GM21619 (cell line): Measurements from ENCODE around the gene OXLD1.

Experiments used
- ATAC-seq: cut with Tn5 transposase; IDR thresholded peaks from one replicate; pipeline ENCODE4 v1.9.1; 2021; ENCODE audit not compliant: unreplicated experiment

Gene OXLD1

GRCh38 chr17:81655378-81656117 is 10.9 kb downstream of the OXLD1 start:
- ATAC-seq: no peak

DNA sequence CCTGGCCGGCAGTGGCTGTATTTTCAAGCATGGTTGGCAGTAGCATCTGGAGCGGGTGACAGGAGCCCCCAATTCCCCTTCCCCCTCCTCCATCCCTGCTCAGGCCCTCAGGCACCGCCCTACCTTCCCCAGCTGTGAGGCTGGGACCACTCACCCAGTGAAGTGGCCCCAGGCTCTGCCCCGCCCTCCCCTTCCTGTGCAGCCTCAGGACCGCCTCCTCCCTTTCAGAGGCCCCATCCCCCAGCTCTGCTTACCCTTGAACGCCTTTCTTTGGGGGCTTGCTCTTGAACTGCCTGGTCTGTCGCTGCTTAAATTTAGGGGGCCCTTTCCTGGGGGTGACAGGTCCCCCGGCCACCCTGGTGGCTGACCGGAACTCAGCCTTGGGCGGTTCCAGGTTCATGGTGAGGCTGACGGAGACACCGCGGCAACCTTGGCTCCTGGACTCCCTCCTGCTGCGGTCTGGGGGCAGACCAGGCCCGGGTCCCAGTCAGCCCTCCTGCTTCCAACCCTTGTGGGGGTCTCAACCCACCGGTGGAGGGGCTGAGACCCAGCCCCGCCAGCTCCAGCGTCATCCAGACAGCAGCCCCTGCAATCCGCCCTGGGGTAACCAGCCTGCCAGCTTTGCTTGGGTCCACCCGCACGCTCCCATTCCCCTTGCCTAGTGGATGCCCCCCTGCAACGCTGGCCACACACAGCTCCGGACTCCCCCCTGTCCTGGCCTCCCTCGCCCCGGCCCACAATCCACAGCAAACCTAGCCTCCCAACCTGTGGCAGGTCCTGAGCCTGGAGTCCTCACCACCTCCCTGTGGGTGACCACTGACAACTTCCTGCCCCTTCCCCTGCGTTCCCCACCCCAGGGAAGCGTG is 13.3 kb downstream of the OXLD1 start:
- no peak for ATAC-seq

DNA sequence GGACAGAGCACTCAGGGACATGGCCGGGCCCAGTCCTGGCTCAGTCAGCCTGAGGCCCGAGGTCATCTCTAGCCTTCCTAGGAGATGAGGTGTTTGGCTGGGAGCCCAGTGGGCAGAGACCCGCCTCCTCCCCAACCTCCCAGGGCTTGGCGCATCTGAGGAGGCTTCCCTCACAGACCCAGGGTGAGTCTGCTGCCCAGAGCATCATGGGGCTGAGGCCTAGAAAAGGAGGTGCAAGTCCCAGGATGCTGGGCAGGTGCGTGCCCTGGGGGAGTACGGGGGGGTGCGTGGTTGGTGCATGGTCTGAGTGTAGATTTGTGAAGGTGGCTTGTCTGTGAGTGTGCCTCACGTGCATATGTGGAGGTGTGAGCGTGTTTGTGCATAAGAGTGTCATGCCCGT is 14.7 kb downstream of the OXLD1 start:
- ATAC-seq: no peak

DNA sequence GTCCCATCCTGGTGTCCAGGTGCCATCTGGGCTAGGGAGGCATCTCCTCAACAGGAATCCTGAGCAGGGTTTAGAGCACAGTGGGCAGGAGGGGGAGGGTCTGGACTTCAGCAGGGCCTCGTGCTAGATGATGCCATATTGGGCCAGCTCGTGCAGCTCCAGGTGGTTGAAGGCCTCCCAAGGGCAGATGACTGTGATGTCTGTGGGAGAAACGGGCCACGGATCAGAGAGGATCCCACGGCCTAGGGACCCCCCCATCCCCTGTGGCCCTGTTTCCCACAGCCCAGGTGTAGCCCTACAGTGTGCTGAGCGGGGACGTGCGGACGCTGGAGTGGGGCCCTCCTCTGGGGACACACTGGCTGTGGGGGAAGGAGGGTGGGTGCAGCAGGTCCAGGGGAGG is 15.5 kb downstream of the OXLD1 start:
- ATAC-seq: no peak

DNA sequence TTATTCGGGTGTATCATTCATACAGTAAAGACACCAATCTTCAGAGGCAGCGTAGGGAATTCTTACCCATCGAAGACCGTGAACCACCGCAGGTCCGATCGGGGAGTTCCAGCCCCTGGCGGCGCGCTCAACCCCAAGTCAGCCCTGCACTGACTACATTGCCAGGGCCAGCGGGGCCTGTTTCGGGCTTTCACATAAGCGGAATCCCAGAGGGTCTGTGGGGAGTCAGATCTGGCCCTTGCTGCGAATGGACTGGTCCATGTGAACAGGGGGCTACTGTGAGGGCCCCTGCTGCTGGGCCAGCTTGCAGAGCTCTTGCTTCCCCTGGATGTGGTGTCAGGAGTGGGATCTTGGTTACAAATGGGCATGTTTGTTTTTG is 17.7 kb downstream of the OXLD1 start:
- no peak for ATAC-seq

- ATAC-seq: no peak
Observed at GRCh38 chr17:81648013-81648706, 18.2 kb downstream of the OXLD1 start.

- no peak for ATAC-seq
Observed at GRCh38 chr17:81647640-81648012, 18.8 kb downstream of the OXLD1 start.

- no peak for ATAC-seq
Observed at GRCh38 chr17:81646869-81647600, 19.4 kb downstream of the OXLD1 start.

- ATAC-seq: no peak
Observed at GRCh38 chr17:81644976-81645952, 21.1 kb downstream of the OXLD1 start.

DNA sequence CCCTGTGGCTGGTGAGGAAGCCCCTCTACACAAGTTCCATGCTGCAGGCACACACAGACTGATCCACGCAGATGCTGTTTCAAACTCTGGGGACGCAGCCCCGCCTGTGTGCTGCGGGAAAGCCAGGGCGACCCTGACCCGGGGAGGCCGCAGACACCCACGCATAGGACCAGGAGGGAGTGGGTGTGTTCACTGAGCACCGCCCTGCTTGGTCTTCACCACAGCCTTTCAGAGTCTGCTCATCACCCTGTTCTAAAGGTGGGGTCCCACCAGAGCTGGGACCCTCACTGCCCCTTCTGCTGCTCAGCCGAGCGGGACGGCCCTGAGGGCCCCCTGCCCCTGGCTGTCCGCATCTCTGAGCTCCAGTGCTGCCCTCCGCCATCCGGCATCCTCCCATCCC is 21.9 kb downstream of the OXLD1 start:
- no peak for ATAC-seq

- ATAC-seq: no peak
Observed at GRCh38 chr17:81641825-81642489, 24.4 kb downstream of the OXLD1 start.

DNA sequence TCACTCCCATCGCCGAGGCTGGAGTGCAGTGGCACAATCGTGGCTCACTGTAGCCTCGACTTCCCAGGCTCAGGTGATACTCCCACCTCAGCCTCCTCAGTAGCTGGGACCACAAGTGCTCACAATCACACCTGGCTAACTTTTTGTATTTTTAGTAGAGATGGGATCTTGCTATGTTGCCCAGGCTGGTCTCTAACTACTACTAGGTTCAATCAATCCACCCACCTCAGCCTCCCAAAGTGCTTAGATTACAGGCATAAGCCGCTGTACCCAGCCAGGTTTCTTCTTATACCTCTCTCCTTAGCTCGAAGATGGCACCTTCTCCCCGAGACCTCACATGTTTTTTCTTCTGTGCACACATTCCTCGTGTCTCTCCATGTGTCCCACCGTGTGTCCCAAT is 26.4 kb downstream of the OXLD1 start:
- ATAC-seq: no peak

DNA sequence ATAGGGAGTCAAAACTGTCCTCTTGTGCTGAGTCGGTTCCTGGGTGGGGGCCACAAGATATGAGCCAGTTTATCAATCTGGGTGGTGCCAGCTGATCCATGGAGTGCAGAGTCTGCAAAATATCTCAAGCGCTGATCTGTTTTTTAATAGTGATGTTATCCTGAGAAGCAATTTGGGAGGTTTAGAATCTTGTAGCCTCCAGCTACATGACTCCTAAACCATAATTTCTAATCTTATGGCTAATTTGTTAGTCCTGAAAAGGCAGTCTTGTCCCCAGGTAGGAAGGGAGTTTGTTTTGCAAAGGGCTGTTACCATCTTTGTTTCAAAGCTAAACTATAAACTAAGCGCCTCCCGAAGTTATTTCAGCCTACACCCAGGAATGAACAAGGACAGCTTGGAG is 27.7 kb downstream of the OXLD1 start:
- no peak for ATAC-seq

DNA sequence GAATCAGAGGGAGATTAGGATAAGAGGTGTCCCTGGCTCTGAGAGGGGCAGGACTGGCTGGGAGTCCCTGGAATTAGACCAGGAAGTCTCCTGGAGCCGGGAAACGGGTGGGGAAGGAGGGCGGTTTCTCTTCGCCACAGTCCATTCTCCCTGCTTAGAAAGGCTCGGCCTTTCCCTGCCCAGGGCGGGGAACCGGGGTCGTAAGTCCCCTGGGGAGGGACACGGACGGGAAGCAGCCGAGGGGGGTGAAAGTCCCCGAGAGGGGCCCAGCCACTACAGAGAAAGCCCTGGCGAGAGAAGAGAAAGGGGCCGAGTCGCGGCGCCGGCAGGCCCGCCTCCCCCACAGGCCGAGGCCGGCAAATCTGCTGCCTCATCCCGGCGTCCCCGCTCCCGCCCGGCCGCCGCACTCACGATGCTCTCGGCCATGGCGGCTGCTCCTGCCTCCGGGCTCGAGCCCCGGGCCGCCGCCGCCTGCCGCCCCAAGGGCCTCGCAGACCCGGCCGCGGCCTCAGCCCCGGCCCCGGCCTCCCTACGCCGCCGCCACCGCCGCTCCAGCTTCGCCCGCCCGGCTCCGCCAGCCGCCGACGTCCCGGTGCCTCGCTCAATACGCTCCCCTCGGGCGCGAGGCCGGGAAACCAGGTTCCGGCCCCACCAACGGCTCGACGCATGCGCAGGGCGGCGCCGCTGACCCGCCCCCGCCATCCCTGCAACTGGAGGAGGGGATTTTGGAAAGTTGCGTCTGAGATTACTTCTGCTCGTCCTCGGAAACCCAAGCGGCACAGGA is 29.7 kb downstream of the OXLD1 start, which contains the start of the genes NPLOC4 and TSPAN10:
TSS of gene NPLOC4 (minus strand) at position 608 of the 784 bp plus-strand sequence. CDS start at position 426, 182 bp downstream.
TSS of gene TSPAN10 (plus strand) at position 692 of the 784 bp plus-strand sequence. CDS start 5,217 bp downstream, outside the sequence.
- peak; percentile 80 for ATAC-seq

- peak; percentile 14 for ATAC-seq
Observed at GRCh38 chr17:81635973-81636504, 30.4 kb downstream of the OXLD1 start.

- ATAC-seq: no peak
Observed at GRCh38 chr17:81635431-81635830, 31.0 kb downstream of the OXLD1 start.

GRCh38 chr17:81631482-81631881 is 34.9 kb downstream of the OXLD1 start:
- no peak for ATAC-seq

DNA sequence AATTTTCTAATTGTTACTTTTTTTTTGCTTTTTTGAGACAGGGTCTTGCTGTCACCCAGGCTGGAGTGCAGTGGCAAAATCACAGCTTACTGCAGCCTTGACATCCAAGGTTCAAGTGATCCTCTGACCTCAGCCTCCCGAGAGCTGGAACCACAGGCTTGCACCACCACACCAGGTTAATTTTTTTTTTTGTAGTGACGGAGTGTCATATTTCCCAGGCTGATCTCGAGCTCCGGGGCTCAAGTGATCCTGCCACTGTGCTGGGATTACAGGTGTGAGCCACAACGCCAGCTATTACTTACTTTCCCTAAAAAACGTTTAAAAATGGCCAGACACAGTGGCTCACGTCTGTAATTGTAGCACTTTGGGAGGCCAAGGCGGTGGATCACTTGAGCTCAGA is 36.1 kb downstream of the OXLD1 start:
- ATAC-seq: no peak
